Measurements from ENCODE around the gene LCN2. TPM values are rescaled to one million over a fixed set of nuclear protein-coding genes. Genes with fewer than 3 reads are reported as not detected.

The LCN2 gene
- total RNA-seq, 1 experiment from 2014 or later = 221 TPM

- no peak for DNase-seq (ENCODE audit: low spot score)
These were observed 34.7 kb upstream of the LCN2 start for GRCh38 chr9:128114326-128115186.

GRCh38 chr9:128115187-128116103 is 33.8 kb upstream of the LCN2 start:
- peak; percentile 96 for DNase-seq (ENCODE audit: low spot score)

GRCh38 chr9:128116104-128117083 is 32.9 kb upstream of the LCN2 start:
- no peak for DNase-seq (ENCODE audit: low spot score)

- peak; percentile 97 for DNase-seq (ENCODE audit: low spot score)
These were observed 31.4 kb upstream of the LCN2 start for GRCh38 chr9:128117613-128118471.

GRCh38 chr9:128118472-128118857 is 30.8 kb upstream of the LCN2 start:
- no peak for DNase-seq (ENCODE audit: low spot score)

- no peak for DNase-seq (ENCODE audit: low spot score)
These were observed 30.1 kb upstream of the LCN2 start for GRCh38 chr9:128118971-128119665.

- no peak for DNase-seq (ENCODE audit: low spot score)
These were observed 29.1 kb upstream of the LCN2 start for GRCh38 chr9:128120061-128120740.

- no peak for DNase-seq (ENCODE audit: low spot score)
These were observed 28.4 kb upstream of the LCN2 start for GRCh38 chr9:128120741-128121465.

GRCh38 chr9:128121466-128121810 is 27.8 kb upstream of the LCN2 start:
- no peak for DNase-seq (ENCODE audit: low spot score)

- no peak for DNase-seq (ENCODE audit: low spot score)
These were observed 27.1 kb upstream of the LCN2 start for GRCh38 chr9:128121924-128122808.

GRCh38 chr9:128122809-128123175 is 26.5 kb upstream of the LCN2 start:
- no peak for DNase-seq (ENCODE audit: low spot score)

GRCh38 chr9:128123451-128124080 is 25.7 kb upstream of the LCN2 start:
- DNase-seq (ENCODE audit: low spot score) = no peak

GRCh38 chr9:128124451-128124850 is 24.8 kb upstream of the LCN2 start:
- DNase-seq (ENCODE audit: low spot score) = no peak

- DNase-seq (ENCODE audit: low spot score) = peak; percentile 88
These were observed 24.2 kb upstream of the LCN2 start for GRCh38 chr9:128124873-128125579.

- DNase-seq (ENCODE audit: low spot score) = no peak
These were observed 23.5 kb upstream of the LCN2 start for GRCh38 chr9:128125580-128126354.

GRCh38 chr9:128127568-128127989 is 21.7 kb upstream of the LCN2 start, which contains the start of gene PTGES2:
PTGES2 (minus strand) TSS chr9:128127729; CDS start chr9:128127717, 12 bp downstream.
- peak; percentile 86 for DNase-seq (ENCODE audit: low spot score)

All from HT-29 (cell line).